Liver (tissue), 3 donors: Measurements from ENCODE around the gene VRTN.

Experiments
- EGR1 ChIP-seq, 2 donors: IDR thresholded peaks; 2 replicates each; pipeline ENCODE4 v1.6.1; 2016 to 2018; ENCODE audit warnings: antibody characterized with exemption in 2 of 2, low read depth in 2 of 2
- FOXA1 ChIP-seq: IDR thresholded peaks from 2 replicates; pipeline ENCODE4 v1.6.1; 2016; ENCODE audit warnings: antibody characterized with exemption
- GABPA ChIP-seq, 2 donors: IDR thresholded peaks in 1 of 2; conservative IDR thresholded peaks in 1 of 2; 2 replicates each; pipeline ENCODE4 v1.6.1; 2016; ENCODE audit warnings: antibody characterized with exemption in 2 of 2, mild to moderate bottlenecking in 1 of 2, moderate library complexity in 1 of 2
- JUND ChIP-seq, 2 donors: IDR thresholded peaks; 2 replicates each; pipeline ENCODE4 v1.6.1; 2016; ENCODE audit warnings: antibody characterized with exemption in 2 of 2
- RAD21 ChIP-seq, 2 donors: IDR thresholded peaks; 2 replicates each; pipeline ENCODE4 v1.6.1; 2016; ENCODE audit warnings: antibody characterized with exemption in 2 of 2, mild to moderate bottlenecking in 2 of 2
- RXRA ChIP-seq, 2 donors: IDR thresholded peaks; 2 replicates each; pipeline ENCODE4 v1.6.1; 2017 to 2018; ENCODE audit warnings: antibody characterized with exemption in 2 of 2, mild to moderate bottlenecking in 1 of 2
- SP1 ChIP-seq: IDR thresholded peaks from 2 replicates; pipeline ENCODE4 v1.6.1; 2018; ENCODE audit warnings: antibody characterized with exemption, mild to moderate bottlenecking
- TAF1 ChIP-seq: conservative IDR thresholded peaks from 2 replicates; pipeline ENCODE4 v1.6.1; 2016; ENCODE audit warnings: antibody characterized with exemption, mild to moderate bottlenecking
- YY1 ChIP-seq: IDR thresholded peaks from 2 replicates; pipeline ENCODE4 v1.6.1; 2016; ENCODE audit warnings: antibody characterized with exemption, mild to moderate bottlenecking
- TF ChIP-seq, protein P1 (sequence below): fragments of 150-350 bp; IDR thresholded peaks from 2 replicates; pipeline ENCODE4 v1.5.1; 2017; ENCODE audit warnings: improper control_type of control experiment, low read depth, low read length; ENCODE audit not compliant: missing input control
- TF ChIP-seq, protein P2 (sequence below): IDR thresholded peaks from 2 replicates; pipeline ENCODE4 v1.6.1; 2016; ENCODE audit warnings: antibody characterized with exemption
- TF ChIP-seq, protein P3 (sequence below): IDR thresholded peaks from 2 replicates; pipeline ENCODE4 v1.6.1; 2016; ENCODE audit warnings: antibody characterized with exemption
- donor health status: healthy.
- donor health status: healthy.

DNA sequence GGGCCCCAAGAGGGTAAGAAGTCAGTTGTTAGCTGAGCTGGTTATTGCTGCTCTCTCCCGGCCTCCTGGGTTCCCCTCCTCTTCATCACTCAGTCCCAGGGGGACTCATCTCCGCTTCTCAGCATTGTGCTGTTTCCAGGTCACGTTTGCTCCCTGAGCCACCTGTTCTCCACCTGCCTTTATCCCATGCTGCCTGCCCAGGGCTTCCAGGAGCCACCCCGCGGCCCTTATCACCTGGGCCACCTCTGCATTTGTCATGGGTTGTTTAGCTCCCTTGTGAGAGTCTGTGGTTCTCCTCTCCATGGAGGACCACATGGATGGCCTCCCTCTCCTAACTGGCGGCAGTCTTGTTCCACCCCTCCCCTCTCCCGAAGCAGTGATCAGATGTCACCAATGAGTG lies 41.7 kb downstream of the VRTN start:
- TF ChIP-seq, protein P1, sequence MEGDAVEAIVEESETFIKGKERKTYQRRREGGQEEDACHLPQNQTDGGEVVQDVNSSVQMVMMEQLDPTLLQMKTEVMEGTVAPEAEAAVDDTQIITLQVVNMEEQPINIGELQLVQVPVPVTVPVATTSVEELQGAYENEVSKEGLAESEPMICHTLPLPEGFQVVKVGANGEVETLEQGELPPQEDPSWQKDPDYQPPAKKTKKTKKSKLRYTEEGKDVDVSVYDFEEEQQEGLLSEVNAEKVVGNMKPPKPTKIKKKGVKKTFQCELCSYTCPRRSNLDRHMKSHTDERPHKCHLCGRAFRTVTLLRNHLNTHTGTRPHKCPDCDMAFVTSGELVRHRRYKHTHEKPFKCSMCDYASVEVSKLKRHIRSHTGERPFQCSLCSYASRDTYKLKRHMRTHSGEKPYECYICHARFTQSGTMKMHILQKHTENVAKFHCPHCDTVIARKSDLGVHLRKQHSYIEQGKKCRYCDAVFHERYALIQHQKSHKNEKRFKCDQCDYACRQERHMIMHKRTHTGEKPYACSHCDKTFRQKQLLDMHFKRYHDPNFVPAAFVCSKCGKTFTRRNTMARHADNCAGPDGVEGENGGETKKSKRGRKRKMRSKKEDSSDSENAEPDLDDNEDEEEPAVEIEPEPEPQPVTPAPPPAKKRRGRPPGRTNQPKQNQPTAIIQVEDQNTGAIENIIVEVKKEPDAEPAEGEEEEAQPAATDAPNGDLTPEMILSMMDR = no peak
- TF ChIP-seq RXRA (IDR thresholded peaks at IDR 0.05) (no peak), TAF1 (no peak), RAD21 (IDR thresholded peaks at IDR 0.05) (no peak), YY1 (no peak), GABPA (IDR thresholded peaks at IDR 0.05 in 1 of 2, conservative IDR thresholded peaks at IDR 0.05 in 1 of 2) (no peak), EGR1 (IDR thresholded peaks at IDR 0.05; ENCODE audit: low read depth in 2 of 2) (no peak), SP1 (no peak), JUND (IDR thresholded peaks at IDR 0.05) (no peak), FOXA1 (no peak)
- TF ChIP-seq, protein P2, sequence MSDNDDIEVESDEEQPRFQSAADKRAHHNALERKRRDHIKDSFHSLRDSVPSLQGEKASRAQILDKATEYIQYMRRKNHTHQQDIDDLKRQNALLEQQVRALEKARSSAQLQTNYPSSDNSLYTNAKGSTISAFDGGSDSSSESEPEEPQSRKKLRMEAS = no peak
- TF ChIP-seq, protein P3, sequence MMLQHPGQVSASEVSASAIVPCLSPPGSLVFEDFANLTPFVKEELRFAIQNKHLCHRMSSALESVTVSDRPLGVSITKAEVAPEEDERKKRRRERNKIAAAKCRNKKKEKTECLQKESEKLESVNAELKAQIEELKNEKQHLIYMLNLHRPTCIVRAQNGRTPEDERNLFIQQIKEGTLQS = no peak
